ENCODE measurements around the gene PEX3.

The PEX3 gene

DNA sequence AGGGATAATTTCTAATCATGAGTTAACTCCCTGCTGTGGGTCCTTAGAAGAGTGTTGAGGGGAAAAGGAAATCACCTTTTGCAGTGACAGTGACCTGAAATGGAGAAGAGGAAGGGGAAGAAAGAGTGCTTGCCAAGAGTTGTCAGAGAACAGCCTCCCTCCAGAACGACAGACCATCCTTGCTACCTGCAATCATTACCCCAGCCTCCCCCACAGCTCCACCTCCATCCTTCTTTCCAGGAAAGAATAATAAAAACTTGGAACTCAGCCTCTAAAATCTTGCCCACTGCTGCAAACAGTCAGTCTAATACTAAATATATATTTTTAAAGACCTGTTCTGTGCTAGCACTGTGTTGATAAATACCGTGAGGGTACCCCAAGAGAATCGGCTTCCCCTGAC is 89.6 kb downstream of the PEX3 start:
- DNase-seq = no peak

All from NCI-H1092 (cell line).